Prostate gland (tissue), 2 donors: ENCODE results near the gene UBL7.

Source experiments
- CTCF ChIP-seq, 4 experiments: fragments of 200-600 bp in 2 of 4; fragments of 450-650 bp in 2 of 4; sonication (generic) in 2 of 4; IDR thresholded peaks; 1 replicate in 3 of 4; 2 replicates in 1 of 4; pipeline ENCODE4 v1.5.1; 2016 to 2019; ENCODE audit warnings: antibody characterized with exemption in 4 of 4, mild to moderate bottlenecking in 2 of 4, moderate library complexity in 2 of 4
- POLR2A ChIP-seq: fragments of 450-650 bp; IDR thresholded peaks from one replicate; pipeline ENCODE4 v1.6.1; 2016; ENCODE audit warnings: antibody characterized with exemption, mild to moderate bottlenecking
- POLR2AphosphoS5 ChIP-seq: sonication (generic); formaldehyde crosslinking; IDR thresholded peaks from one replicate; pipeline ENCODE4 v1.6.1; 2017; ENCODE audit warnings: antibody characterized with exemption

DNA sequence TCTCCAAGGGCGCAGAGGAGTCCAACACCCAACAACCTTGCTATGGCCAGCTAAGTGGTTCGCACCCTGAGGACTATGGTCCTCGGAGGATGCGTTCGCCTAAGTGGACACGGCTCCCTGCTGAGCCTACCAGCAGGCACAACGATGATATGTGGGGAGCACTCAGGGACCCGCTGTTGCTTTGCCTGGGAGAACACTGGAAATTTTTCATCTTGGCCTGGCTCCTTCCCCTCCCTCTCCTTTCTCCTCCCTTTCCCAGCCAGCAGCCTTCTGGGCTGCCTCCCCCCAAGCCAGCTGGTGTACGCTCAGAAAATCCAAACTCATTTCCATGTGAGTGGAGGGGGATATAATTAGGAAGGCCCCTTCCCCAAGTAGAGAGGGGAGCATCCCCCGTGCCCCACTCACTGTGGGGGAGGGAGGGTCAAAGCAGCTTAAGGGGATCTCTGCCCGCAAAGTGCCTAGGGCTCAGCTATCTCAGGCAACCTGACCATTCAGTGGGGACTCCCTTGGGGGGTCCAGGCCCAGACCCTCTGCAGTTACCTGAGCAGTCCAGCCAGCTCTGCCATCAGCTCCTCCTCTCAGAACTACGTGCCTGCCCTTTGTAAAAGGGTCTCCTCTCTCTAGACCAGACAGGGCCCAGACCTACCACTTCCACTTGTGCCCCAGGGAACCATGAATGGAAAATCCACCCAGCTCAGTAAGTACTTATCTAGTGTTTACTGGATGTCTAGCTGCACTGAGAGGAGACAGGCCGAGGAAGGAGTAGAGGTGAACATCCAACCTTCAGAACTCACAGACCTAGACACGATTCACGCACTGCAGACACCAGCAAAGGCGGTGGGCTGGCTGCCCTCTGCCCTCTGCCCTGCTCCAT is 26.5 kb downstream of the UBL7 start:
- TF ChIP-seq CTCF (IDR thresholded peaks at IDR 0.05) = no peak
- TF ChIP-seq POLR2AphosphoS5 = no peak
- TF ChIP-seq POLR2A = no peak
